H7 (cell line): ENCODE data around the gene ORMDL3. TPM values are rescaled to one million over a fixed set of nuclear protein-coding genes. Genes with fewer than 3 reads are reported as not detected.
A peak's percentile ranks its signal among the peaks of the same experiment; 100 is the strongest.
"Not testable (repeated sequence)": the region's sequence is repeated elsewhere in the genome, so short reads cannot be mapped to it uniquely, and the experiment has no call there.

ENCODE experiments used
- DNase-seq: peaks from one replicate; pipeline ENCODE4 v3.0.0; 2012
- H3K27me3 ChIP-seq: 2 replicates; pipeline ENCODE4 v1.6.0; 2011; ENCODE audit warnings: mild to moderate bottlenecking, low read length; ENCODE audit not compliant: control insufficient read depth, insufficient read depth
- H3K36me3 ChIP-seq: replicated peaks from 2 replicates; pipeline ENCODE4 v1.5.1; 2011; ENCODE audit warnings: low read length; ENCODE audit not compliant: control insufficient read depth, insufficient read depth
- H3K4me3 ChIP-seq: 2 replicates; pipeline ENCODE4 v1.5.1; 2011; ENCODE audit warnings: low read depth, mild to moderate bottlenecking, control low read depth, low read length, moderate library complexity; ENCODE audit not compliant: insufficient read depth
- total RNA-seq: library from RNA; depleted of rRNA; stranded (reverse); fragments of >200 nt; shearing (Covaris generic); gene quantifications from 2 replicates; pipeline ENCODE4 v1.2.3, GENCODE V29; 2014

The ORMDL3 gene
- total RNA-seq, 1 experiment from 2014 or later, result 39.7 TPM

GRCh38 chr17:39960524-39961041 lies 33.2 kb upstream of the ORMDL3 start:
- H3K4me3 ChIP-seq, result no peak overlapping the region

GRCh38 chr17:39955726-39956225 lies 28.4 kb upstream of the ORMDL3 start:
- H3K27me3 ChIP-seq, result peaks cover 9% of the 10 kb centered on the region
- no peak for DNase-seq
- H3K36me3 ChIP-seq, result no peaks in the 10 kb centered on the region
- no peak overlapping the region for H3K4me3 ChIP-seq

More at GRCh38 chr17:39960524-39961041, 33.2 kb upstream of the ORMDL3 start:
- H3K27me3 ChIP-seq, result no peaks in the 10 kb centered on the region; the same call in 1 of the 2 replicates
- no peak for DNase-seq
- no peaks in the 10 kb centered on the region for H3K36me3 ChIP-seq

- no peak for DNase-seq
- H3K4me3 ChIP-seq, result no peak overlapping the region
- peaks cover 9% of the 10 kb centered on the region for H3K27me3 ChIP-seq
- no peaks in the 10 kb centered on the region for H3K36me3 ChIP-seq
Measured at GRCh38 chr17:39954876-39955275, 27.5 kb upstream of the ORMDL3 start.

- Histone ChIP-seq H3K36me3 (no peaks in the 10 kb centered on the region), H3K27me3 (peaks cover 9% of the 10 kb centered on the region), H3K4me3 (peak overlapping the region; percentile 43)
- DNase-seq, result no peak
Measured at GRCh38 chr17:39953471-39953888, 26.1 kb upstream of the ORMDL3 start.

GRCh38 chr17:39952680-39953470 lies 25.5 kb upstream of the ORMDL3 start:
- Histone ChIP-seq H3K4me3 (peak overlapping the region; percentile 50), H3K36me3 (no peaks in the 10 kb centered on the region), H3K27me3 (peaks cover 9% of the 10 kb centered on the region)
- peak; percentile 99 for DNase-seq

DNA sequence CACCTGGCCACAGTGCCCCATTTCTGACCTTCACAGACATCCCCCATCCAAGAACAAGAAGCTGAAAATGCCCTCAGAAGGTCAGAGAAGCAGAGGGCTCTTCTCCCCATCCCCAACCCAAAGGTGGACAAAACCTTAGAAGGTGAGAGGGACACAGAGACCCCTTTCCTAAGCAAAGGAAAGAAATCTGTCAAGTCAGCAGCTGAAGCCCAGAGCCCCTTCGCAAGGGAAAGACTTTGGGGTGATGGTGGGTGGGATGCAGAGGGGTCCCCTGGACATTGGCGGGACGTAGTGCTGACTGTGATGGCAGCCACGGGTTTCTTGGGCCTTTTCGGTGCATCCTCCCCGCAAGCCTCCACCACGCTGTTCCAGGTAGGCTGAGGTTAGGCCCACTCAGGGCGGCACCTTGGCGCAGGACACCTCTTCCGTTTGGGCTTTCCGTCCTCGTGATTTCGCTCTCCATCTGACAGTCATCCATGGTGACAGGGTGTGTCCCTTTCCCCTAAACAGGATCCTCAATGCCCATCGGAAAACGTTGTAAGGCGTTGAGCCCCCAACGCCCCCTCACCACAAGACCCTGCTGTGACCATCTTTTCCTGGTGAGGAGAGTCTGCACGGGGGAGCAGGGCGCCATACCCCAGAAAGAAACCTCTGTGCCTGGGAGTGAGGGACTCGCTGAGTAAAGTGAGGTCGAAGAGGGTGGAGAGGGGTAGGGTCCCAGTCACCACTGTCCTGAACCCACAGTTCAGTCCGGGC lies 24.7 kb upstream of the ORMDL3 start:
- no peak for DNase-seq
- H3K36me3 ChIP-seq, result no peaks in the 10 kb centered on the region
- peaks cover 9% of the 10 kb centered on the region for H3K27me3 ChIP-seq
- H3K4me3 ChIP-seq, result peak overlapping the region; percentile 50

- Histone ChIP-seq H3K4me3 (no peak overlapping the region), H3K27me3 (peaks cover 9% of the 10 kb centered on the region), H3K36me3 (no peaks in the 10 kb centered on the region)
- no peak for DNase-seq
Measured at GRCh38 chr17:39950871-39951348, 23.5 kb upstream of the ORMDL3 start.

DNA sequence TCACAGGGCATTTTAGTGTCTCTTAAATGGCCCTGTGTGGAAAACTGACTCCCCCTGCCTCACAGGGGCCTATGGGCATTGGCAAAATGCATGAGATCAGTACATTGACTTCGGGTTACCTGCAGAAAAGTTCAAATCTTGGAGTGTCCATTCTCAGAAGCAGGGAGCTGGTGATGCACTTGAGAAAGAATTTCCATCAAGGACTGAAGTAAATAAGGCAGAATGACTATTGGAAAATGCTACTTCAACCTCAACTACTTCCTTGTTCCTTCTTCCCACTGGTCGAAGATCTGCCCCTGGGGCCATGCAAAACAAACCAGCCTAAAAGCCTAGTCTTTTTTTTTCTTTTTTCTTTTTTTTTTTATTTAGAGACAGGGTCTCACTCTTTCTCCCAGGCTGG lies 21.6 kb upstream of the ORMDL3 start:
- no peak for DNase-seq
- no peak overlapping the region for H3K4me3 ChIP-seq
- no peaks in the 10 kb centered on the region for H3K36me3 ChIP-seq
- peaks cover 9% of the 10 kb centered on the region for H3K27me3 ChIP-seq

GRCh38 chr17:39948489-39948828 lies 21.1 kb upstream of the ORMDL3 start:
- H3K27me3 ChIP-seq, H3K36me3 ChIP-seq, DNase-seq, H3K4me3 ChIP-seq: not testable (repeated sequence)

- no peak for DNase-seq
- H3K27me3 ChIP-seq, result peaks cover 2% of the 10 kb centered on the region; the same call in 1 of the 2 replicates
- H3K4me3 ChIP-seq, result no peak overlapping the region
- H3K36me3 ChIP-seq, result no peaks in the 10 kb centered on the region
Measured at GRCh38 chr17:39946551-39947330, 19.3 kb upstream of the ORMDL3 start.

GRCh38 chr17:39944393-39944711 lies 17.0 kb upstream of the ORMDL3 start:
- H3K27me3 ChIP-seq, result no peaks in the 10 kb centered on the region; the same call in 1 of the 2 replicates
- H3K36me3 ChIP-seq, result no peaks in the 10 kb centered on the region
- DNase-seq, result no peak
- H3K4me3 ChIP-seq, result no peak overlapping the region

- Histone ChIP-seq H3K4me3 (no peak overlapping the region), H3K27me3 (no peaks in the 10 kb centered on the region; the same call in 1 of the 2 replicates), H3K36me3 (no peaks in the 10 kb centered on the region)
- DNase-seq, result no peak
Measured at GRCh38 chr17:39943702-39944392, 16.4 kb upstream of the ORMDL3 start.

DNA sequence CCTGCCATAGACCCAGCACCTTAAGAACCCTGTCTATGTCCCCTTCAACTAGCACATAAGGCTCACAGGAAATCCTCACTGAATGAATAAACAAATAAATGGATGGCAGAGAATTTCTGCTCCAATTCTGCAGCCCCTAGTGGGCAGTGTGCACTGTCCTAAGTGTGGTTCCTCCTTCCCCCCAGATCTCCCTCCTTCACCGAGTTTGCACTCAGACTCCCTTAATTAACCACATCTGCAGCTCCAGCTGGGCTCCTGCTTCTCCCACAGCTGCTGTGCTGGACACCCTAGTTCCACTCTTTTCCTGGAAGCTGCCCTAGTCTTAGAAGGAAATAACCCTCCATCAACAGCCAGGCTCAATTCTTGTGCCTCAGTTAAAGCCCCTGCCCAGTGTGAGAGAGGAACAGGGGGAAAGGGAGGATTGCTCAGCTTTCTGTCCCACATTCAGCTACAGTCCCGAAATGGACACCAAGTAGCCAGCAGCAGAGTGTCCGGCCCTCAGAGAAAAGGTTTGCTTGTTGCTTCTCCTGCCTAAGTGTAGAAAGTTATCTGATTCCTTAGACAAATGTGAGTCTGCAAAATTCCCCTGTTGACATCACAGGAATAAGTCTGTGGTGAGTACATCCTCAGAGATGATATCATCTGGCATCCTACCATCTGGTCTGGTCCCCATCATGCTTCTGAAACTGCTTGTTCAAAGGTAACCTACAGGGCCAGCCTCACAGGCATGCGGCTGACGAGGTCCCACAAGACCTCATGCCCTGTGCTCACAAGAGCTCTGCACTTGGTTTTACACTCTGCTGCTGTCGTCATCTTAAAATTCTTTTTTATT lies 12.4 kb upstream of the ORMDL3 start:
- H3K4me3 ChIP-seq, result no peak overlapping the region
- H3K36me3 ChIP-seq, result no peaks in the 10 kb centered on the region
- DNase-seq, result no peak
- no peaks in the 10 kb centered on the region for H3K27me3 ChIP-seq
